A673 (cell line): ENCODE measurements around the gene DPM2.
A peak's percentile ranks its signal among the peaks of the same experiment; 100 is the strongest.

Experiments used
- EZH2 ChIP-seq: fragments of 200-600 bp; sonication (generic); IDR thresholded peaks from 2 replicates; pipeline ENCODE4 v1.6.1; 2017; ENCODE audit warnings: borderline replicate concordance, low read depth, mild to moderate bottlenecking, mixed read lengths, antibody characterized with exemption, low read length; ENCODE audit not compliant: poor library complexity, severe bottlenecking
- TF ChIP-seq, protein P1 (sequence below): fragments of 300-800, 200-600 bp; sonication (generic); conservative IDR thresholded peaks from 2 replicates; pipeline ENCODE4 v1.5.1; 2017; ENCODE audit warnings: low read depth, mild to moderate bottlenecking, antibody characterized with exemption, low read length, moderate library complexity, mixed read lengths

DNA sequence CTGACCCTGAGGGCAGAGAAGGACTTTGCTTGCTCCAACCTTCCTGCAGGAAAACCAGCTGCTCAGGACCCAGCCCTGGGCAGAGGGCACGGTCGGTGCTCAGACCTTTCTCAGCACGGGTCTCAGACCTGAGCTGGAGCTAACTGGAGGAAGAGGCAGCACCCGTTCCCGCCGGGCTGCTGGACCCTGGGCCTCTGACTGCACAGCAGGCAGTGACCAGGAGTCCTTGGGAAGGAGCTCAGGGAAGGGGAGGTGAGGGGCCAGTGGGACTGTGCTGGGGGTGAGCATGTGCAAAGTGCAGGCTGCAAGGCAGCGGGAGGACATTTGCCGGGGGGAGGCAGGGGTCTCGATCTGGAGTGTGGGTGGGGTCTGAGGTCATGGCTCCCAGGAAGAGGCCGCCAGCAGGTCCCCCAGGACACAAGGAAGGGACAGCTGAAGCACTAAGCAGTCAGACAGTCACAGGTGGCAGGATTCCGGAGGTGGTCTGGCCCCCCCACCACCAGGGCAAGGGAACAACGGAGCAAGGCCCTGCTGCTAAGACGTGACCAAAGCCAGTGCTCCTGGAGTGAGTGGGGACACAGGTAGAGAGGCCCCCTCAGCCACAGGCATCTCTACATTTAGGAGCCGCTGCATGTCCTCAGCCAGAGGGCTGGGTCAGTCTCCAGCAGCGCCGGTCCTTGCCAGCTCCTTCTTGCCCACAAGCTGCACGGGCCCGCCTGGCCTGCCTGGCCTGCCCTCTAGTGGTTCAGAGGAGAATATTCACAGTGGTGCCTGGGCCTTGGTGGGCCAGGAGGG lies 4.8 kb upstream of the DPM2 start:
- TF ChIP-seq EZH2: no peak
- TF ChIP-seq, protein P1, sequence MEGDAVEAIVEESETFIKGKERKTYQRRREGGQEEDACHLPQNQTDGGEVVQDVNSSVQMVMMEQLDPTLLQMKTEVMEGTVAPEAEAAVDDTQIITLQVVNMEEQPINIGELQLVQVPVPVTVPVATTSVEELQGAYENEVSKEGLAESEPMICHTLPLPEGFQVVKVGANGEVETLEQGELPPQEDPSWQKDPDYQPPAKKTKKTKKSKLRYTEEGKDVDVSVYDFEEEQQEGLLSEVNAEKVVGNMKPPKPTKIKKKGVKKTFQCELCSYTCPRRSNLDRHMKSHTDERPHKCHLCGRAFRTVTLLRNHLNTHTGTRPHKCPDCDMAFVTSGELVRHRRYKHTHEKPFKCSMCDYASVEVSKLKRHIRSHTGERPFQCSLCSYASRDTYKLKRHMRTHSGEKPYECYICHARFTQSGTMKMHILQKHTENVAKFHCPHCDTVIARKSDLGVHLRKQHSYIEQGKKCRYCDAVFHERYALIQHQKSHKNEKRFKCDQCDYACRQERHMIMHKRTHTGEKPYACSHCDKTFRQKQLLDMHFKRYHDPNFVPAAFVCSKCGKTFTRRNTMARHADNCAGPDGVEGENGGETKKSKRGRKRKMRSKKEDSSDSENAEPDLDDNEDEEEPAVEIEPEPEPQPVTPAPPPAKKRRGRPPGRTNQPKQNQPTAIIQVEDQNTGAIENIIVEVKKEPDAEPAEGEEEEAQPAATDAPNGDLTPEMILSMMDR: peak; percentile 97
